Activated T-cell treated with anti-CD3 and anti-CD28 coated beads for 1 hour (primary cell): ENCODE data around the gene COG5.

Experiments
- DNase-seq: peaks from one replicate; pipeline ENCODE4 v3.0.0-alpha.2; 2020; ENCODE audit warnings: low read depth

The COG5 gene

GRCh38 chr7:107505997-107506673 is 57.6 kb downstream of the COG5 start:
- no peak for DNase-seq

GRCh38 chr7:107505362-107505761 is 58.4 kb downstream of the COG5 start:
- DNase-seq = no peak

DNA sequence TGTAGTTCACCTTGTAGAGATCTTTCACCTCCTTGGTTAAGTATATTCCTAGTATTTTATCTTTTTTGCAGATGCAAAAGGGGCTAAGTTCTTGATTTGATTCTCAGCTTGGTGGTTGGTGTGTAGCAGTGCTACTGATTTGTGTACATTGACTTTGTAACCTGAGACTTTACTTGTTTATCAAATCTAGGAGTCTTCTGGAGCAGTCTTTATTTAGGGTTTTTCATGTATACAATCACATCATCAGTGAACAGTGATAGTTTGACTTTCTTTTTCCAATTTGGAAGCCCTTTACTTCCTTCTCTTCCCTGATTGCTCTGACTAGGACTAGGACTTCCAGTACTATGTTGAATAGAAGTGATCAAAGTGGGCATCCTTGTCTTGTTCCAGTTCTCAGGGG is 60.0 kb downstream of the COG5 start:
- no peak for DNase-seq

GRCh38 chr7:107502797-107503196 is 60.9 kb downstream of the COG5 start:
- no peak for DNase-seq

DNA sequence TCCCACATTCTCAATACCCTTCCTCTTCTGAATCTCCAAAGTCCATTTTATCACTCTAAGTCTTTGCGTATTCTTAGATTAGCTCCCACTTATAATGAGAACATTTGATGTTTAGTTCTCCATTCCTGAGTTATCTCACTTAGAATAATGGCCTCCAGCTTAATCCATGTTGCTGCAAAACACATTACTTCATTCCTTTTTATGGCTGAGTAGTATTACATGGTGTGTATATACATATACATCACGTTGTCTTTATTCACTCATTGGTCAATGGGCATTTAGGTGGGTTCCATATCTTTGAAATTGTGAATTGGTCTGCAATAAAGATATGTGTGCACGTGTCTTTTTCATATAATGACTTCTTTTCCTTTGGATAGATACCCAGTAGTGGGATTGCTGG is 61.6 kb downstream of the COG5 start:
- no peak for DNase-seq

DNA sequence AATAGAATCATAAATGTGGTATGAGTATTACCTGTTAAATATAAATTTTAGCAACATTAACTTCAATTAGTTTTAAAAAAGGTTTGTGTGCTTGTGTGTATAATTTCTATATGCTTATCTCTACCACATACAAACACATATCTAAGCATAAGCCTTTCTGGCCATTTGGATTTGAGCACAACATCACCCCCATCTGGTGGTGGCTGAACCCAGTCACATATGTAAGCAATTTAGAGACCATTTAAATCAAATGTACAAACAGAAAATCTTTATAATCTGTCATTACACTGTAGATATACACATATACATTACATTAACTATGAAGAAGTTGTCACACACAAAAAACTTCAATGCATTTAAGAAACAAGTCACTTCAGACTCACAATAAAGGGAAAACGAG is 62.1 kb downstream of the COG5 start:
- DNase-seq = no peak

GRCh38 chr7:107499731-107500130 is 64.0 kb downstream of the COG5 start:
- DNase-seq = no peak

- DNase-seq = no peak
Measured at GRCh38 chr7:107495516-107495915, 68.2 kb downstream of the COG5 start.

DNA sequence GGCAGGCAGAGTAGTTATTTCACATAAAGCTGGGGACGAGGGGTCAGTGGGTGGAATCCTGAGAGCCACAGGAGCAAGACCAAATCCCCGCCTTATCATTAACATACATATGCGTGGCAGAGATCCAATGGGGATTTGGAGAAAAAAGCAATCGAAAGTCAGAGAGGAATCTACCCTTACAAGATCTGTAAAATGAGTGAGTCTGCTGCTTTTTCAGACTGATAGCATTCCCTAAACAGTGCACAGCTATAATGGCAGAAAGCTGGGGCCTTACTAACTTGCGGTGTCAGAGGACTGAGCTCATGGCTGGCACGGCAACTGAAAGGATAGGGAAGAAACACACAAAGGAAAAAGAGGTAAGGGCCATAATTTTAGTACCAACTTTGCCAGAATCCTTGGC is 68.8 kb downstream of the COG5 start:
- DNase-seq = no peak

- no peak for DNase-seq
Measured at GRCh38 chr7:107494315-107494751, 69.4 kb downstream of the COG5 start.

DNA sequence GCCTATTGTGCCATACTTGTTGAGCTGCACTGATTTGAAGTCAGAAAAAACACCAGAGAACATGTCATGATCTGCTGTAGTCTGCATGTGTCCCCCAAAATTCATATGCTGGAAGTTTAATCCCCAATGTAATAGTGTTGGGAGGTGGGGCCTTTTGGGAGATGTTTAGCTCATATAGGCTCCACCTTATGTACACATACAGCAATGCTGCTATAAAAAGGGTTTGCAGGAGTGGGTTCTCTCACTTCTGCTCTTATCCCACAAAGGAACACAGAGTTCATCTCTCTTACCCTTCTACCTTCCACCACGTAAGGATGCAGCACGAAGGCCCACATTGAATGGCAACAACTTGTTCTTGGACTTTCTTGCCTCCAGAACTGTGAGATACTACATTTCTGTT is 70.8 kb downstream of the COG5 start:
- DNase-seq = no peak

- DNase-seq = no peak
Measured at GRCh38 chr7:107486041-107486440, 77.7 kb downstream of the COG5 start.

DNA sequence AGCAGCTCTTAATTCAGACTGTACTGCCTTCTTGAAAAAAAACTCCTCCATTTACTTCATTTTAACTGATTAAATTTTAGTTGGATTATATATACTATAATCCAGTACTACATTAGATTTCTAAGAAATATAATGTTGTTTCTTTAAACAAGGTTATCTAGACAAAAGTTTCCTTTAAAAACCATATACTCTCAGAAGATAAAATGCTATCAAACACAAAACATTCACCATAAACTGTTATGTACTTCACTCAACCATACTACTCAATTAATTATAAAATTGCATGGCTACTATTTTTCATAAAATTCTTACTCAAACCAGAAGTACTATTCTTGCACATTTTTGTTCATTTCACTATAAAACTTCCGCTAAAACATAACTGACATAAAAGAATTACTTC is 81.1 kb downstream of the COG5 start:
- no peak for DNase-seq

DNA sequence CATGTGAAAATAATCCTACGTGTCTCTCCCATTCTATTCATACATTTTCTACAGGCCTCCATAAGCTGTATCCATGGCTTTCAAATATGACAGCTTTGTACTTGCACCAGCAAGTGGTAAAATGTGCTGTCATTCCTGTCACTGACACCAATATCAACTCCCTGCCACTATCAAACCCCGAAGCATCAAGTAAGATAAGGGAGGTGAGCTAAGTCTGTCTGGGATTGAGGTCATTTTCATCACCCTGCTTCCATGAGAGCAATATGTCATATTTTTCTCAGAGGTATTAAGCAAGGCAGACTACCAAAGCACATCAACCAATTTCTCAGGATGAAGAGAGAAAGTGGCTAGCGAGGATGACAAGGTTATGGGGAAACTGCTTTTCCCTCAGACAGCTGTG is 82.8 kb downstream of the COG5 start:
- no peak for DNase-seq

DNA sequence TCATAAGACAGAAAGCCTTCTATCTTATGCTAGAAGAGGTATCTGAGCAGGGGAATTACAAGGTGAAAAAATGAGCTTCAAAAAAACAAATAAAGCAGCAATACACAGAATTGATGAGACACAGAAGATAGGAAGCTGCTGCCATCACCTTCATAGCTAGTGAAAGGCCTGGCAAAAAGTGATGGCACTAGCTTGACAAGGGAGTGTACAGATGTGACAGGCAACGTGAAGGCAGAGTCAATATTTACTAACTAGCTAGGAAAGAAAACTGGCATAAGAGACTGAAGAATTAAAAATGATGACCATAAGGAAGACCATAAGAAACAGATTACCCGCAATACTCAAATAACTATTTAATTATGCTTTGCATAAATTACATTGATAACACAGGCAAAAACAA is 84.4 kb downstream of the COG5 start:
- no peak for DNase-seq

- DNase-seq = no peak
Measured at GRCh38 chr7:107474104-107474521, 89.6 kb downstream of the COG5 start.

DNA sequence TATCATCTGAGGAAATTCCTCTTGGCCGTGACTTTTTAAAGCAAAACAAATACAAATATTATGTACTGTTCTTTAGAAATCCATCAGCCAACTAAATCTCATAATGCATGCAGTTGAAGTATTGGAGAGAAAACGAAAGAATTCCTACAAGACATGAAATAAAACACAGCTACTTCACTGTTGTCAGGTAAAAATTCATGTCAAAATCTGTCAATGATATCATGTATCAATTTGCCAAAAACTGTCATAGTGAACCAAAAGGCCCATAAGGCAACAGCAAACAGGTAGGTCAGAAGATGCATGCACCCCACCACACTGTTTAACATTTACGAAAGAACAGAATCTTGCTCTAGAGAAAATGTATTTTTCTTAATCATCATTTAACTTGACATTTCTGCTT is 91.6 kb downstream of the COG5 start:
- no peak for DNase-seq

DNA sequence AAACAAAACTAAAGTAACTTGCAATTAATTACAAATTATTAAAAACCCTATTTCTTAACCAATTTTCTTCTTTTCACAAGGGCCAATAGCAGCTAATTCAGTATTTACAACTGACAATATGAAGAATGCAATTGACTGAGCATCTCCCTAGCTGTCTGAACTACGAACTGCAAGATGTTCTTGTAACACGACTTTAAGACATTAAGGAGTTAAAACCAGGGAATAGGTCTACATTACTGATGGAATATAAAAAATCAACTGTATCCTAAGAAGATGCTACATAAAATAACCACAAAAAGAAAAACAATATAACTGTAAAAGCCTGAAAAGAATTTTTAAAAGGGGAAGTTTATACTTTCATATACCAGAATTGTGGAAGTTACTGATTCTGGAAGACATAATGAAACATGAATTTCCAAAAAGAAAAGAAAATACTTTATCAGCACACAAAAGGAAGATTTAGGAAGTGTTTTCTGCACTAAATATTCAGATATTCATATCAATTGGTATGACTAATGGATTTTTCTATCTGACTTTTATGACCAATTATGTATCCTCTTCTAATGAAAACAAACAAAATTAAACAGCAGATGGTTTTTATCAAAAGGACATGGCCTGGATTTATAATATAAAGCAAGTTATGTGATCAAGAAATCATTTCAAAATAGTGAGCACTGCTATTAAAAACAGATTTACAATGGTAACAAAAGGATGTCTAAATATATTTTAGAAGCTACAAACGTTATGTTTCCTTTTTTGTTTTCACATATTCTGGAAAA is 92.2 kb downstream of the COG5 start:
- no peak for DNase-seq

- DNase-seq = no peak
Measured at GRCh38 chr7:107469929-107470328, 93.8 kb downstream of the COG5 start, which contains the start of gene GPR22. GPR22 (plus strand) TSS chr7:107470057; CDS start chr7:107474061, 4,004 bp downstream.

DNA sequence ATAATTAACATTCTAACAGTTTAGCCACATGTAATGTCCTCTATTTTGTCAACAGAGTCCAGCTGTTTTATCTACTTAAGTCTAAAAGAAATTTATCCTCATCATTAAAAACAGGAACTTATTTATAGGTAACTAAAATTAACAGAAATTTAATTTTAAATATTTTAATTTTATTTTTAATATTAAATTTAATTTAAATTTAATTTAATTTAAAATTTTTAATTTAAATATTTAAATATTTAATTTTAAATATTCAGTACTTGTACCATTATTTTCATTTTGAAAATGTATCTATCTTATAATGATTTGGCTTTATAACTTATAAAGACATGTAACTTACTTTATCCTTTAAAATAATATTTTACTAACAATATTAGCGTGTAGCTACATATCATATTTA is 94.9 kb downstream of the COG5 start:
- DNase-seq = no peak

DNA sequence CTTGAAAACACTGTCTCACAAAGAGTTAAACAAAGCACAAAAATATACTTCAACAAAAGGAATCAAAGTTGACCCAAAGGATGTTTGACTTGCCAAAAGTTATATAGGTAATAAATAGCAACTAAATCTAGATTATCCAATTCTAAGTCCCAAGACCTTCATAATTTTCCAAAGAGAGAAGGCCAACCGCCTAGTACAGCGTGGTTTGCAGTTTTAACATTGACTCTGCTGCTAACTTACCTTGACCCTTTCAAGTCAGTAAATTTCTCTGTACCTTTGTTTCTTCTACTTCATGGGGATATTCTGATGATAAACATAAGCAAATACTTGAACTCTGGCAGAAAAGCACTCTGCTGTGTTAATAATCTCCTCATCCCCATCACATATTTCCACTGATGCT is 95.7 kb downstream of the COG5 start:
- DNase-seq = no peak

GRCh38 chr7:107464666-107465226 is 99.0 kb downstream of the COG5 start:
- DNase-seq = no peak
